HG02970 (cell line): ENCODE data around the gene CD6.

Source experiments
- ATAC-seq: cut with Tn5 transposase; IDR thresholded peaks from one replicate; pipeline ENCODE4 v1.9.1; 2021; ENCODE audit warnings: mild to moderate bottlenecking, moderate library complexity, moderate number of reproducible peaks; ENCODE audit not compliant: unreplicated experiment, low FRiP score

The CD6 gene

GRCh38 chr11:61007956-61008896 lies 36.7 kb downstream of the CD6 start:
- no peak for ATAC-seq

GRCh38 chr11:61008971-61009370 lies 37.5 kb downstream of the CD6 start:
- ATAC-seq, result no peak

GRCh38 chr11:61009392-61010275 lies 38.2 kb downstream of the CD6 start:
- no peak for ATAC-seq

GRCh38 chr11:61010466-61011228 lies 39.2 kb downstream of the CD6 start:
- ATAC-seq, result no peak

- ATAC-seq, result no peak
Observed at GRCh38 chr11:61011229-61011870, 39.9 kb downstream of the CD6 start.

- no peak for ATAC-seq
Observed at GRCh38 chr11:61011950-61012736, 40.7 kb downstream of the CD6 start.

- ATAC-seq, result no peak
Observed at GRCh38 chr11:61012737-61013215, 41.3 kb downstream of the CD6 start.

- ATAC-seq, result no peak
Observed at GRCh38 chr11:61018059-61018458, 46.6 kb downstream of the CD6 start.

GRCh38 chr11:61019037-61019831 lies 47.8 kb downstream of the CD6 start:
- no peak for ATAC-seq

GRCh38 chr11:61019832-61020405 lies 48.4 kb downstream of the CD6 start:
- ATAC-seq, result no peak

- ATAC-seq, result no peak
Observed at GRCh38 chr11:61020551-61021235, 49.2 kb downstream of the CD6 start.

- no peak for ATAC-seq
Observed at GRCh38 chr11:61021661-61022212, 50.3 kb downstream of the CD6 start.

GRCh38 chr11:61022311-61023085 lies 51.0 kb downstream of the CD6 start:
- ATAC-seq, result no peak

GRCh38 chr11:61023086-61023965 lies 51.8 kb downstream of the CD6 start:
- no peak for ATAC-seq

- no peak for ATAC-seq
Observed at GRCh38 chr11:61023966-61024295, 52.5 kb downstream of the CD6 start.
